Keratinocyte (primary cell): ENCODE measurements around the gene OR1E2. TPM values are rescaled to one million over a fixed set of nuclear protein-coding genes. Genes with fewer than 3 reads are reported as not detected.

ENCODE experiments used
- DNase-seq: peaks from one replicate; pipeline ENCODE4 v3.0.0-alpha.2; 2011; ENCODE audit warnings: low read depth, missing footprints, low spot score
- FAIRE-seq: peaks from 2 replicates; lab custom pipeline; 2011; peaks lifted over from hg19 to GRCh38; lab: Jason Lieb, UNC
- H2AFZ ChIP-seq: 2 replicates; pipeline ENCODE4 v1.6.0; 2012; ENCODE audit warnings: low read length, control low read depth, inconsistent platforms; ENCODE audit not compliant: control insufficient read depth
- H3K27ac ChIP-seq: 2 replicates; pipeline ENCODE4 v1.5.1; 2011; ENCODE audit warnings: low read length; ENCODE audit not compliant: control insufficient read depth, insufficient read depth
- H3K27me3 ChIP-seq: 3 replicates; pipeline ENCODE4 v1.6.0; 2011; ENCODE audit warnings: low read length; ENCODE audit not compliant: control insufficient read depth, insufficient read depth; ENCODE audit errors: extremely low read depth
- H3K36me3 ChIP-seq, 2 experiments: 2 replicates in 1 of 2; 3 replicates in 1 of 2; pipeline ENCODE4 v1.5.1; 2011; ENCODE audit warnings: low read length in 2 of 2, mild to moderate bottlenecking in 1 of 2; ENCODE audit not compliant: control insufficient read depth in 2 of 2, insufficient read depth in 2 of 2; ENCODE audit errors: extremely low read depth in 1 of 2
- H3K4me1 ChIP-seq: 3 replicates; pipeline ENCODE4 v1.5.1; 2011; ENCODE audit warnings: low read length; ENCODE audit not compliant: control insufficient read depth, insufficient read depth; ENCODE audit errors: extremely low read depth
- H3K4me2 ChIP-seq: 3 replicates; pipeline ENCODE4 v1.6.0; 2011; ENCODE audit warnings: low read depth, low read length; ENCODE audit not compliant: control insufficient read depth, insufficient read depth; ENCODE audit errors: extremely low read depth
- H3K4me3 ChIP-seq, 3 experiments: fragments of 200-600 bp in 1 of 3; sonication (generic) in 1 of 3; 2 replicates in 2 of 3; 3 replicates in 1 of 3; pipeline ENCODE4 v1.5.1; 2011 to 2016; ENCODE audit warnings: low read length in 3 of 3, mild to moderate bottlenecking in 3 of 3, control low read depth in 2 of 3, inconsistent platforms in 1 of 3, low read depth in 1 of 3, mixed read lengths in 1 of 3, mixed run types in 1 of 3, moderate library complexity in 1 of 3; ENCODE audit not compliant: control insufficient read depth in 2 of 3, insufficient read depth in 2 of 3; ENCODE audit errors: extremely low read depth in 1 of 3
- H3K79me2 ChIP-seq: 2 replicates; pipeline ENCODE4 v1.6.0; 2012; ENCODE audit warnings: low read length; ENCODE audit not compliant: control insufficient read depth, insufficient read depth
- H3K9ac ChIP-seq: 3 replicates; pipeline ENCODE4 v1.6.0; 2011; ENCODE audit warnings: low read length; ENCODE audit not compliant: control insufficient read depth, insufficient read depth; ENCODE audit errors: extremely low read depth
- H3K9me1 ChIP-seq: 3 replicates; pipeline ENCODE4 v1.6.0; 2011; ENCODE audit warnings: low read length; ENCODE audit not compliant: control insufficient read depth, insufficient read depth; ENCODE audit errors: extremely low read depth
- H3K9me3 ChIP-seq: 2 replicates; pipeline ENCODE4 v1.5.1; 2012; ENCODE audit warnings: low read depth, low read length; ENCODE audit not compliant: control insufficient read depth
- H4K20me1 ChIP-seq: 3 replicates; pipeline ENCODE4 v1.6.0; 2011; ENCODE audit warnings: low read length; ENCODE audit not compliant: control insufficient read depth, insufficient read depth; ENCODE audit errors: extremely low read depth
- EZH2 ChIP-seq: IDR thresholded peaks from one replicate; pipeline ENCODE4 v1.6.1; 2012; ENCODE audit warnings: inconsistent platforms, mild to moderate bottlenecking, low read length, moderate library complexity
- dilution Hi-C: fragments of 300-500 bp; cut with MboI; formaldehyde crosslinking; loops from one replicate; pipeline ENCODE4 v1.7.0; 2020; ENCODE audit warnings: low sequenced_read_pairs; ENCODE audit not compliant: extremely low pct_ligation_motif_present
- polyA plus RNA-seq, 5 experiments: library from polyadenylated mRNA; depleted of rRNA in 3 of 5; stranded (reverse) in 3 of 5; stranded (forward) in 1 of 5; unstranded in 1 of 5; fragments of >200 nt; gene quantifications; 1 replicate in 1 of 5; 2 replicates in 3 of 5; 3 replicates in 1 of 5; pipeline versions ENCODE4 v1.2.1 to v1.2.3, GENCODE V29; 2011 to 2012; ENCODE audit warnings: missing spikeins in 2 of 5, low read depth in 1 of 5, low replicate concordance in 1 of 5
- TF ChIP-seq, protein P1 (sequence below), 3 experiments: IDR thresholded peaks in 1 of 3; conservative IDR thresholded peaks in 1 of 3; optimal IDR thresholded peaks in 1 of 3; 2 replicates in 2 of 3; 3 replicates in 1 of 3; pipeline versions ENCODE3 to v1.5.1; 2011; ENCODE audit warnings: low read length in 3 of 3, mild to moderate bottlenecking in 3 of 3, moderate library complexity in 2 of 3, control low read depth in 1 of 3, inconsistent platforms in 1 of 3; ENCODE audit not compliant: insufficient read depth in 2 of 3; ENCODE audit errors: extremely low read depth in 1 of 3

OR1E2 gene
- polyA plus RNA-seq, 1 donor (not counting 4 experiments of a cell fraction or from before 2014, with no cell fraction given): not detected

DNA sequence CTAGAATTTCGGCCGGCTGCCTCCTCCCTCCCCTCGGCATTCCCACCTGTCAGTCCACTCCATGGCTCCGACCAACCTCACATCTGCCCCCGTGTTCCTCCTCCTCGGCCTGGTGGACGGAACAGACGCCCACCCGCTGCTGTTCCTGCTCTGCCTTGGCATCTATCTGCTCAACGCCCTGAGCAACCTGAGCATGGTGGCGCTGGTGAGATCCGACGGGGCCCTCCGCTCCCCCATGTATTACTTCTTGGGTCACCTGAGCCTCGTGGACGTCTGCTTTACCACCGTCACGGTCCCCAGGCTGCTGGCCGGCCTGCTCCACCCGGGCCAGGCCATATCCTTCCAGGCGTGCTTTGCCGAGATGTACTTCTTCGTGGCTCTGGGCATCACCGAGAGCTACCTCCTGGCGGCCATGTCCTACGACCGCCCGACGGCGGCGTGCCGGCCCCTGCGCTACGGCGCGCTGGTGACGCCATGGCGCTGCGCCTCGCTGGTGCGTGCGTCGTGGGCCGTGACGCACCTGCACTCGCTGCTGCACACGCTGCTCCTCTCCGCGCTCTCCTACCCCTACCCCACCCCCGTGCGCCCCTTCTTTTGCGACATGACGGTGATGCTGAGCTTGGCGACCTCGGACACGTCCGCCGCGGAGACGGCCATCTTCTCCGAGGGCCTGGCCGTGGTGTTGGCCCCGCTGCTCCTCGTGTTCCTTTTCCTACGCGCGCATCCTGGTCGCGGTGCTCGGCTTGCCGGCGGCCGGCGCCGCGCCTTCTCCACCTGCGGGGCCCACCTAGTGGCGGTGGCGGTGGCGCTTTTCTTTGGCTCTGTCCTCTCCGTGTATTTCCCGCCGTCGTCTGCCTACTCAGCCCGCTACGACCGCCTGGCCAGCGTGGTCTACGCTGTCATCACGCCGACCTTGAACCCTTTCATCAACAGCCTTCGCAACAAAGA is 47.5 kb downstream of the OR1E2 start, which contains the start of gene OR3A2:
Gene OR3A2, minus strand, starts transcription at position 440 of the 948 bp plus-strand sequence.
- dilution Hi-C loops: no loop called here
- Histone ChIP-seq H2AFZ (no peak within 1 kb of the TSS), H3K27ac (no peak within 1 kb of the TSS), H3K79me2 (no peaks in the 10 kb centered on the region), H3K4me2 (no peak within 1 kb of the TSS), H3K9me1 (no peaks in the 10 kb centered on the region), H3K36me3 (no peaks in the 10 kb centered on the region), H3K9me3 (no peaks in the 10 kb centered on the region), H3K27me3 (no peaks in the 10 kb centered on the region), H3K9ac (no peak within 1 kb of the TSS), H4K20me1 (no peaks in the 10 kb centered on the region), H3K4me3 (no peak within 1 kb of the TSS), H3K4me1 (no peaks in the 10 kb centered on the region)
- TF ChIP-seq EZH2: no peak
- TF ChIP-seq, protein P1, sequence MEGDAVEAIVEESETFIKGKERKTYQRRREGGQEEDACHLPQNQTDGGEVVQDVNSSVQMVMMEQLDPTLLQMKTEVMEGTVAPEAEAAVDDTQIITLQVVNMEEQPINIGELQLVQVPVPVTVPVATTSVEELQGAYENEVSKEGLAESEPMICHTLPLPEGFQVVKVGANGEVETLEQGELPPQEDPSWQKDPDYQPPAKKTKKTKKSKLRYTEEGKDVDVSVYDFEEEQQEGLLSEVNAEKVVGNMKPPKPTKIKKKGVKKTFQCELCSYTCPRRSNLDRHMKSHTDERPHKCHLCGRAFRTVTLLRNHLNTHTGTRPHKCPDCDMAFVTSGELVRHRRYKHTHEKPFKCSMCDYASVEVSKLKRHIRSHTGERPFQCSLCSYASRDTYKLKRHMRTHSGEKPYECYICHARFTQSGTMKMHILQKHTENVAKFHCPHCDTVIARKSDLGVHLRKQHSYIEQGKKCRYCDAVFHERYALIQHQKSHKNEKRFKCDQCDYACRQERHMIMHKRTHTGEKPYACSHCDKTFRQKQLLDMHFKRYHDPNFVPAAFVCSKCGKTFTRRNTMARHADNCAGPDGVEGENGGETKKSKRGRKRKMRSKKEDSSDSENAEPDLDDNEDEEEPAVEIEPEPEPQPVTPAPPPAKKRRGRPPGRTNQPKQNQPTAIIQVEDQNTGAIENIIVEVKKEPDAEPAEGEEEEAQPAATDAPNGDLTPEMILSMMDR (optimal IDR thresholded peaks at IDR 0.05 in 1 of 3, IDR thresholded peaks at IDR 0.05 in 1 of 3, conservative IDR thresholded peaks at IDR 0.05 in 1 of 3; ENCODE audit: extremely low read depth in 1 of 3, insufficient read depth in 2 of 3, low read length in 3 of 3): no peak
- FAIRE-seq: no peak
- no peak for DNase-seq

Other genes with a start within 250 kb of the OR1E2 start
- gene OR1A2, start 236.3 kb downstream of the OR1E2 start, polyA plus RNA-seq: not detected in 3 replicates
- gene OR1A1, start 226.2 kb downstream of the OR1E2 start, polyA plus RNA-seq: not detected in 3 replicates
- not detected in 3 replicates for gene OR3A1, start 135.5 kb downstream of the OR1E2 start, polyA plus RNA-seq
- not detected in 3 replicates for gene OR3A2, start 47.5 kb downstream of the OR1E2 start, polyA plus RNA-seq
- gene OR1E1, start 35.4 kb downstream of the OR1E2 start, polyA plus RNA-seq: not detected in 3 replicates
- 0.08 TPM in 1 of 3 replicates, not detected in the others for gene OR3A3, start 22.5 kb downstream of the OR1E2 start, polyA plus RNA-seq
- gene SPATA22, start 38.0 kb upstream of the OR1E2 start, polyA plus RNA-seq: 0.10 TPM in 1 of 3 replicates, not detected in the others
- not detected in 3 replicates for gene ASPA, start 42.2 kb upstream of the OR1E2 start, polyA plus RNA-seq
- gene TRPV3, start 124.0 kb upstream of the OR1E2 start, polyA plus RNA-seq: 5.8 to 16.6 TPM (median 9.4 TPM) in 3 replicates
- 1.3 to 2.2 TPM (median 1.5 TPM) in 3 replicates for gene TRPV1, start 175.6 kb upstream of the OR1E2 start, polyA plus RNA-seq
- 9.2 to 11.8 TPM (median 11.0 TPM) in 3 replicates for gene SHPK, start 202.4 kb upstream of the OR1E2 start, polyA plus RNA-seq
- 7.4 to 10.3 TPM (median 10.2 TPM) in 3 replicates for gene CTNS, start 202.9 kb upstream of the OR1E2 start, polyA plus RNA-seq
- gene TAX1BP3, start 234.7 kb upstream of the OR1E2 start, polyA plus RNA-seq: 105 to 197 TPM (median 126 TPM) in 3 replicates
- gene EMC6, start 235.0 kb upstream of the OR1E2 start, polyA plus RNA-seq: 35.4 to 47.4 TPM (median 36.6 TPM) in 3 replicates